ENCODE results near the gene SLC16A1. TPM values are rescaled to one million over a fixed set of nuclear protein-coding genes. Genes with fewer than 3 reads are reported as not detected.

SLC16A1 gene
- polyA plus RNA-seq, 3 donors = 2.4 to 13.1 (median 10.3) TPM

GRCh38 chr1:112882271-112882744 is 73.7 kb downstream of the SLC16A1 start:
- peak overlapping the region in 1 of 3 experiments; percentile 50 for H3K4me3 ChIP-seq (replicated peaks in 1 of 3; ENCODE audit: low read depth in 2 of 3, low read length in 3 of 3)
- intact Hi-C loops (cut with micrococcal nuclease) = loop anchor here (2.0 to 10.0 kb wide), 3 partner anchors 72 to 162 kb away; no protein-coding TSS in a partner anchor
- Mint-ChIP-seq H3K27ac (peak overlapping the region; percentile 92 to 96 (median 94)), H3K4me3 (peak overlapping the region; percentile 56 to 85), H3K36me3 (no peaks in the 10 kb centered on the region), H3K27me3 (ENCODE audit: low read depth in 3 of 3) (peaks cover 4 to 10% (median 7%) of the 10 kb centered on the region in 3 donors), H3K9me3 (peaks cover 0 to 3% (median 0%) of the 10 kb centered on the region in 7 donors), H3K4me1 (peaks cover 28% of the 10 kb centered on the region)
- H2AFZ ChIP-seq (ENCODE audit: insufficient read depth, low read depth, low read length, poor library complexity, severe bottlenecking) = peak overlapping the region; percentile 62
- 43% methylated on average over 2 of the region's 4 CpGs for WGBS (ENCODE audit: insufficient coverage)
- H3K36me3 ChIP-seq (replicated peaks in 1 of 2; ENCODE audit: control insufficient read depth in 1 of 2, insufficient read depth in 2 of 2, low read length in 2 of 2) = no peaks in the 10 kb centered on the region
- peak overlapping the region; percentile 56 for H3K4me2 ChIP-seq (replicated peaks; ENCODE audit: extremely low read depth, low read length, poor library complexity, severe bottlenecking)
- TF ChIP-seq CTCF (IDR thresholded peaks at IDR 0.05) = no peak
- H4K20me1 ChIP-seq (ENCODE audit: insufficient read depth, low read length) = no peaks in the 10 kb centered on the region
- H3K4me1 ChIP-seq (ENCODE audit: control insufficient read depth in 1 of 2, insufficient read depth in 2 of 2, low read length in 2 of 2) = peaks cover 29 to 30% of the 10 kb centered on the region in 2 donors
- peak; percentile 14 to 42 (median 16) for DNase-seq
- no peaks in the 10 kb centered on the region for H3K79me2 ChIP-seq (ENCODE audit: insufficient read depth, low read length)
- H3K9ac ChIP-seq (ENCODE audit: insufficient read depth, low read length, poor library complexity, severe bottlenecking) = peak overlapping the region; percentile 20
- H3K27ac ChIP-seq (ENCODE audit: low read depth in 1 of 2, low read length in 2 of 2) = peak overlapping the region; percentile 80 to 81
- H3K9me3 ChIP-seq (replicated peaks in 1 of 2; ENCODE audit: control insufficient read depth in 1 of 2, insufficient read depth in 1 of 2, low read length in 2 of 2) = no peaks in the 10 kb centered on the region
- H3K27me3 ChIP-seq (ENCODE audit: control insufficient read depth in 2 of 2, insufficient read depth in 2 of 2, low read length in 2 of 2) = no peaks in the 10 kb centered on the region

- H3K27ac Mint-ChIP-seq = peak overlapping the region; percentile 79 to 96 (median 92)
- Histone ChIP-seq H3K36me3 (replicated peaks in 1 of 2; ENCODE audit: control insufficient read depth in 1 of 2, insufficient read depth in 2 of 2, low read length in 2 of 2) (no peaks in the 10 kb centered on the region), H3K4me3 (replicated peaks in 1 of 3; ENCODE audit: low read depth in 2 of 3, low read length in 3 of 3) (peak overlapping the region in 1 of 3 experiments; percentile 50), H3K4me2 (replicated peaks; ENCODE audit: extremely low read depth, low read length, poor library complexity, severe bottlenecking) (peak overlapping the region; percentile 56), H3K27me3 (ENCODE audit: control insufficient read depth in 2 of 2, insufficient read depth in 2 of 2, low read length in 2 of 2) (no peaks in the 10 kb centered on the region), H2AFZ (ENCODE audit: insufficient read depth, low read depth, low read length, poor library complexity, severe bottlenecking) (peak overlapping the region; percentile 62), H3K27ac (ENCODE audit: low read depth in 1 of 2, low read length in 2 of 2) (peak overlapping the region; percentile 80 to 81), H3K4me1 (ENCODE audit: control insufficient read depth in 1 of 2, insufficient read depth in 2 of 2, low read length in 2 of 2) (peaks cover 29 to 30% of the 10 kb centered on the region in 2 donors), H3K9ac (ENCODE audit: insufficient read depth, low read length, poor library complexity, severe bottlenecking) (peak overlapping the region; percentile 20), H3K79me2 (ENCODE audit: insufficient read depth, low read length) (no peaks in the 10 kb centered on the region), H4K20me1 (ENCODE audit: insufficient read depth, low read length) (no peaks in the 10 kb centered on the region), H3K9me3 (replicated peaks in 1 of 2; ENCODE audit: control insufficient read depth in 1 of 2, insufficient read depth in 1 of 2, low read length in 2 of 2) (no peaks in the 10 kb centered on the region)
- peaks cover 28% of the 10 kb centered on the region for H3K4me1 Mint-ChIP-seq
- peak in 1 of 3 donors; percentile 6 for DNase-seq
- intact Hi-C loops (cut with micrococcal nuclease) = loop anchor here (2.0 to 10.0 kb wide), 3 partner anchors 73 to 163 kb away; no protein-coding TSS in a partner anchor
- no peaks in the 10 kb centered on the region for H3K36me3 Mint-ChIP-seq
- 98% methylated on average over 7 of the region's 8 CpGs for WGBS (ENCODE audit: insufficient coverage)
- no peak overlapping the region for H3K4me3 Mint-ChIP-seq
- peaks cover 6 to 11% (median 10%) of the 10 kb centered on the region in 3 donors for H3K27me3 Mint-ChIP-seq (ENCODE audit: low read depth in 3 of 3)
- peaks cover 0 to 3% (median 0%) of the 10 kb centered on the region in 7 donors for H3K9me3 Mint-ChIP-seq
- no peak for TF ChIP-seq CTCF (IDR thresholded peaks at IDR 0.05)
These were observed 74.3 kb downstream of the SLC16A1 start for GRCh38 chr1:112881742-112882127.
